Measurements from ENCODE around the gene VIP. TPM values are rescaled to one million over a fixed set of nuclear protein-coding genes. Genes with fewer than 3 reads are reported as not detected.

The VIP gene
- total RNA-seq, 1 donor from 2014 or later: 4.1 TPM

DNA sequence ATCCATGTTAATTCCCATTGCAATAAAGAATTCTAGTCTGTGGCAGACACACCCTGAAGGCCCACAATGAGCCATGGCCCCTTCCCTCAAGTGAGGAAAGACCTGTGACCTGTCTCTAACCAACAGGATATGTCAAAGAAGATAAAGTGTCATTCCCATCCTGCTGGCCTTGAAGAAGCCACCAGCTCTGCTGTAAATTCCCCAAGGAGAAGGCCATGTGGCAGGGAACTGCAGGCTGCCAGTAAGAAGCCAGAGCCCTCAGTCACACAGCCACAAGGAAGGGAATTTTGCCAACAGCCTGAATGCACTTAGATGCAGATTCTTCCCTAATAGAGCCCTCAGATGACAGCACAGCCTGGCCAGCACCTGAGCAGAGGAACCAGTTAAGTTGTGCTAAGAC is 24.8 kb downstream of the VIP start:
- DNase-seq (ENCODE audit: low spot score in 2 of 2) (no peak), FAIRE-seq (no peak)

DNA sequence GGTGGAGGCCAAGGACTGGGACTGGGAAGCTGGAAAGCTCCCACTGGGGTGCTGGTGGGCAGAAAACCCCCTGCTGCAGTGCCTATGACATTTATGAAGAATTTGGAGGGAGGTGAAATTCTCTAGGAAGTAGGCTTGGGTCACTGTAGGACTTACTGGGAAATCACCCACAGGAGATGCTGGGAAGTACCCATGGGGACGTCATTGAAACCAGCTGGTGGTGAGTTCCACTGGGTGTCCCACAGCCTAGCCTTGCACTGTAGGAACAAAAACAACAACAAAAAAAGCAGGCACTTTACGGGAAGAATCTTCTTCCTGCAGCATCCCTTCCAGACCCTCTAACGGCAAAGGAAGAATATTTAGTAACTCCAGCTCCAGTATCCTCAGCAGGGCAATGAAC is 26.2 kb downstream of the VIP start:
- DNase-seq (ENCODE audit: low spot score in 2 of 2): no peak
- no peak for FAIRE-seq

DNA sequence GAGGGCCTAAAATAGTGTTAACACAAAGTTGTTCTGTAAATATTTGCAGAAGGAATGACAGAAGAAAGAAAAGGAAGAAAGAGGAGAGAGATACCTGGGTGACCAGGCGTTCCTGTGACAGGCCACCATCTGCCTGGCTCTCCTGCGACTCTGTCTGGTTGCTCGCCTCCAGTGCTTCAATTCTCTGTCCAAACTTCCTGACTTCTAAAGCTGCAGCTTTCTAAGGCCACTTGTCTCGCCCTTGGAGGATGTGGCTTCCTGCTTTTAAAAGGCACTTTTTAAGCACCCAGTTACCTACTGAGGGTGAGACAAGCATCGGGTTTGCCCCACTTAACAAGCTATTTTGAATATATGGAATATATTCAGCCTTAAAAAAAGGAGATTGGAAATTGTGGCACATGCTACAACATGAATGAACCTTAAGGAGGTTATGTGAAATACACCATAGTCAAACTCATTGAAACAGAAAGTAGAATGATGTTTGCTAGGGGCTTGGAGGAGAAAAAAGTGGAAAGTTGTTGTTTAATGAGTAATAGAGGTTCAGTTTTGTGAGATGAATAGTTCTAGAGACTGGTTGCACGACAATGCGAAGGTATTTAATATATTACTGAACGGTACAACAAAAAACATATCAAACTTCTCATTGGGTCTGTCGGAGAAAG is 32.8 kb downstream of the VIP start:
- no peak for DNase-seq (ENCODE audit: low spot score in 2 of 2)
- no peak for FAIRE-seq

DNA sequence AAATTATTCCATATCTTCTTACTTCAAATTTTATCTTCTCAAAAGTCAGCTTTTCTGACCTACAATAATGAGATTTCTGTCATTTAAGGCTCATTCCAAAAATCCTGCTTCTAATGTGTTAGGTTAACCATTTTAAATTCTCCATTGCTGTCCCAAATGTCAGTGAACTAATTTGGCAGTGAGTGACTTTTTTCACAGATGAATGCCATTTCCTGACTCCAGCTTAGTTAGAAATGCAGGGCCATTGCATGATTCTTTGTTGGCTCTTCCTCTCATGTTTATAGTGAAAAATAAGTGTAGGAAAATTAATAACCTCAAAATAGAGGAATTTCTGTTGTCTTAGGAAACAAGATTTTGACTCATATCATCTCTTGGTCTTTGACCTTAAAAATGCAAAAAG is 44.1 kb downstream of the VIP start:
- FAIRE-seq (no peak), DNase-seq (ENCODE audit: low spot score in 2 of 2) (no peak)

DNA sequence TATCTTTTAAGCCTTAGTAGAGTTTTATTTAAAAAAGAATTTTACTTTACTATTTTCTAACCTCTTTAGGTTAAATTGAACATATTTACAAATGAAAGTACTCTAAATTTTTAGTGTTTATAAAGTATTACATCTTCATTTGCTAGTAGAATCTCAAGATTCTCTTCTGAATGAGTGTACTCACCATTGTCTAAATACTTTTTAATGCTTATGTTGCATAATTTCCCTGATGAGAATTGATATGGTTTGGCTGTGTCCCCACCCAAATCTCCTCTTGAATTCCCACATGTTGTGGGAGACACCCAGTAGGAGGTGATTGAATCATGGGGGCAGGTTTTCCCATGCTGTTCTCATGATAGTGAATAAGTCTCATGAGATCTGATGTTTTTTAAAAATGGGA is 53.6 kb downstream of the VIP start:
- no peak for DNase-seq (ENCODE audit: low spot score in 2 of 2)
- FAIRE-seq: no peak

Other genes with a start within 250 kb of the VIP start
- 137 TPM for gene SYNE1, start 113.4 kb upstream of the VIP start, total RNA-seq
- 4.5 TPM for gene MYCT1, start 52.9 kb upstream of the VIP start, total RNA-seq
- gene FBXO5, start 232.2 kb downstream of the VIP start, total RNA-seq: 8.6 TPM